Measurements from ENCODE around the gene SRRM1. TPM values are rescaled to one million over a fixed set of nuclear protein-coding genes. Genes with fewer than 3 reads are reported as not detected.

The SRRM1 gene
- total RNA-seq, 1 experiment from 2014 or later: 290 TPM

GRCh38 chr1:24696041-24696755, 53.1 kb downstream of the SRRM1 start:
- no peak for TF ChIP-seq CTCF (conservative IDR thresholded peaks at IDR 0.05)
- H3T11ph ChIP-seq (ENCODE audit: low read length): no peak overlapping the region
- 0 out of 7 replicates have a peak overlapping the region, but pooled peaks of 1 of the 3 experiments have one; percentile 25 for H3K27ac Mint-ChIP-seq
- peaks cover 3 to 8% (median 5%) of the 10 kb centered on the region in 3 experiments; a peak in 4 of 7 replicates for H3K36me3 Mint-ChIP-seq (ENCODE audit: insufficient read depth in 1 of 3, low read depth in 3 of 3)
- H3K27me3 Mint-ChIP-seq (ENCODE audit: low read depth): peaks cover 2% of the 10 kb centered on the region
- no peak overlapping the region for H4K8ac ChIP-seq (replicated peaks; ENCODE audit: insufficient read length, low read depth, low read length)
- no peak overlapping the region for H3K4ac ChIP-seq (ENCODE audit: low read depth, low read length)
- no peaks in the 10 kb centered on the region for H3K9me3 ChIP-seq (ENCODE audit: control insufficient read depth, low read depth, low read length)
- H4K5ac ChIP-seq (ENCODE audit: insufficient read length, low read depth, low read length): no peak overlapping the region
- DNase-seq: no peak
- no peak overlapping the region for H2BK12ac ChIP-seq (ENCODE audit: insufficient read length, low read depth, low read length)
- no peak overlapping the region for H3K14ac ChIP-seq (ENCODE audit: insufficient read depth, low read length)
- no peak overlapping the region for H2BK15ac ChIP-seq (ENCODE audit: low read depth, low read length)
- H3K9me3 Mint-ChIP-seq: peaks cover 2 to 6% of the 10 kb centered on the region in 2 experiments; a peak in 4 of 5 replicates
- no peak overlapping the region for H2BK20ac ChIP-seq (ENCODE audit: low read depth, low read length, poor library complexity, severe bottlenecking)
- no peaks in the 10 kb centered on the region for H3K79me2 ChIP-seq (ENCODE audit: insufficient read depth, low read length)
- no peaks in the 10 kb centered on the region for H3K27me3 ChIP-seq (ENCODE audit: insufficient read depth, low read length)
- H2AFZ ChIP-seq (ENCODE audit: low read length): no peak overlapping the region
- H4K91ac ChIP-seq (ENCODE audit: insufficient read length, low read depth, low read length): no peak overlapping the region
- no CpG with 5 or more reads among the region's 5 CpGs for WGBS (ENCODE audit: extremely low coverage, insufficient read length, low lambda C conversion rate)
- no peak overlapping the region for H3K27ac ChIP-seq (ENCODE audit: insufficient read length, low read depth, low read length)
- peaks cover 18 to 21% of the 10 kb centered on the region in 2 experiments for H3K4me1 Mint-ChIP-seq
- H3K4me2 ChIP-seq (ENCODE audit: insufficient read depth, insufficient read length, low read length): no peak overlapping the region
- no peak overlapping the region for H2AK5ac ChIP-seq (ENCODE audit: insufficient read length, low read length)
- no peak overlapping the region for H3K56ac ChIP-seq (ENCODE audit: insufficient read length, low read depth, low read length)
- H2BK120ac ChIP-seq (ENCODE audit: low read depth, low read length, poor library complexity, severe bottlenecking): no peak overlapping the region
- peaks cover 2% of the 10 kb centered on the region; the same call in 1 of the 2 replicates for H3K4me1 ChIP-seq (ENCODE audit: insufficient read depth, low read length)
- H3K23me2 ChIP-seq (ENCODE audit: insufficient read length, low read depth, low read length, poor library complexity, severe bottlenecking): no peaks in the 10 kb centered on the region
- no peak overlapping the region for H3K18ac ChIP-seq (ENCODE audit: insufficient read length, low read depth, low read length)
- no peak overlapping the region for H2BK5ac ChIP-seq (ENCODE audit: insufficient read length, low read length)
- no peak overlapping the region for H3K23ac ChIP-seq (ENCODE audit: insufficient read length, low read depth, low read length)
- H3K9ac ChIP-seq (ENCODE audit: extremely low read depth, insufficient read length, low read length): no peak overlapping the region
- no peaks in the 10 kb centered on the region for H4K20me1 ChIP-seq (ENCODE audit: control insufficient read depth, insufficient read depth, insufficient read length)
- H3K4me3 Mint-ChIP-seq: no peak overlapping the region
- H3K79me1 ChIP-seq (ENCODE audit: insufficient read depth, low read depth, low read length, poor library complexity, severe bottlenecking): no peaks in the 10 kb centered on the region
